ENCODE data around the gene ASIC2.

The ASIC2 gene

GRCh38 chr17:33144837-33145236 is 148.3 kb downstream of the ASIC2 start:
- DNase-seq (ENCODE audit: low read depth in 1 of 2, low spot score in 1 of 2), result no peak
- in situ Hi-C loops (cut with HindIII; ENCODE audit: low pct_unique_long_range_greater_than_20kb, low sequenced_read_pairs), result no loop called here
- TF ChIP-seq JUND (IDR thresholded peaks at IDR 0.05; ENCODE audit: low read depth), result no peak

GRCh38 chr17:33142705-33143299 is 150.3 kb downstream of the ASIC2 start:
- in situ Hi-C loops (cut with HindIII; ENCODE audit: low pct_unique_long_range_greater_than_20kb, low sequenced_read_pairs), result no loop called here
- DNase-seq (ENCODE audit: low read depth in 1 of 2, low spot score in 1 of 2), result peak; percentile 35 to 73
- no peak for TF ChIP-seq JUND (IDR thresholded peaks at IDR 0.05; ENCODE audit: low read depth)

GRCh38 chr17:33140413-33141099 is 152.5 kb downstream of the ASIC2 start:
- DNase-seq (ENCODE audit: low read depth in 1 of 2, low spot score in 1 of 2), result no peak
- TF ChIP-seq JUND (IDR thresholded peaks at IDR 0.05; ENCODE audit: low read depth), result no peak
- in situ Hi-C loops (cut with HindIII; ENCODE audit: low pct_unique_long_range_greater_than_20kb, low sequenced_read_pairs), result no loop called here

- no peak for TF ChIP-seq JUND (IDR thresholded peaks at IDR 0.05; ENCODE audit: low read depth)
- in situ Hi-C loops (cut with HindIII; ENCODE audit: low pct_unique_long_range_greater_than_20kb, low sequenced_read_pairs), result no loop called here
- no peak for DNase-seq (ENCODE audit: low read depth in 1 of 2, low spot score in 1 of 2)
These were observed 154.5 kb downstream of the ASIC2 start for GRCh38 chr17:33138627-33139026.

DNA sequence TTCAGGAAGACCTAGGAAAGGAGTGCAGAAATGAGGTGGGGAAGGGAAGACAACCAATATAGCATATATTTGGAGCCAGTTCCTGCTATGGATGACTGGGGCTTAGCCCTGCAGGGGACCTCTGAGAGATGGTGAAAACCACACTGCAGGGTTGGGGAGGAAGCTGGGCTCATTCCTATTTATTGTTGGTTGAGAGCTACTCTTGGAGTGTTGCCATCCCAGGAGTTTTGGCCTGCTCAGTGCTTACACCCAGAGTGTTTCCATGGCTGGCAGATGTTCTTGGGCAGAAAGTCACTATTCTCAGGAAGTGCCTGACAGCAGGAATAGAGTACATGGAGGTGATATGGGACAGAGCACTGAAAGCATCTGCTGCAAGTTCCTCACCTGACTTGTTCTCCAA is 155.7 kb downstream of the ASIC2 start:
- no peak for TF ChIP-seq JUND (IDR thresholded peaks at IDR 0.05; ENCODE audit: low read depth)
- in situ Hi-C loops (cut with HindIII; ENCODE audit: low pct_unique_long_range_greater_than_20kb, low sequenced_read_pairs), result no loop called here
- DNase-seq (ENCODE audit: low read depth in 1 of 2, low spot score in 1 of 2), result no peak

DNA sequence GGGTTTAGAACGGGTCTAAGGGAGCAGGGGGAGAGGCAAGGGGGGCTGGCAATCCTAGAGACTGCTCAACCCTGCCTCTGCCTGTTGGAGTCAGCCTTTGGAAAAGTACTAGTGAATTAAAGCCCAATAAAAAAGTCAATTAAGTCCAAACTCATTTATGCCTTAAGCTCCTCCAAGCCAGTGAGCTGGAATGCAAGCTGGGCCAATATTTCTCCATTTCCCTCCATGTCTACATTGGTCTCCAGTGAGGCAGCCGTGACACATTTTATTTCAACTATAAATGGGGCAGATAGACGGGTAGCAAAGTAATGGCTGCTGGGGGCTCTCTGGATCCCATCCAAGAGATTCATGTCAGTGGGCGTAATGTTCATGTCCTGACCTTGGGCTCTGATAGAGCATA is 157.4 kb downstream of the ASIC2 start:
- TF ChIP-seq JUND (IDR thresholded peaks at IDR 0.05; ENCODE audit: low read depth), result no peak
- no peak for DNase-seq (ENCODE audit: low read depth in 1 of 2, low spot score in 1 of 2)
- in situ Hi-C loops (cut with HindIII; ENCODE audit: low pct_unique_long_range_greater_than_20kb, low sequenced_read_pairs), result no loop called here

- in situ Hi-C loops (cut with HindIII; ENCODE audit: low pct_unique_long_range_greater_than_20kb, low sequenced_read_pairs), result no loop called here
- DNase-seq (ENCODE audit: low read depth in 1 of 2, low spot score in 1 of 2), result no peak
- TF ChIP-seq JUND (IDR thresholded peaks at IDR 0.05; ENCODE audit: low read depth), result no peak
These were observed 161.5 kb downstream of the ASIC2 start for GRCh38 chr17:33131620-33132019.

DNA sequence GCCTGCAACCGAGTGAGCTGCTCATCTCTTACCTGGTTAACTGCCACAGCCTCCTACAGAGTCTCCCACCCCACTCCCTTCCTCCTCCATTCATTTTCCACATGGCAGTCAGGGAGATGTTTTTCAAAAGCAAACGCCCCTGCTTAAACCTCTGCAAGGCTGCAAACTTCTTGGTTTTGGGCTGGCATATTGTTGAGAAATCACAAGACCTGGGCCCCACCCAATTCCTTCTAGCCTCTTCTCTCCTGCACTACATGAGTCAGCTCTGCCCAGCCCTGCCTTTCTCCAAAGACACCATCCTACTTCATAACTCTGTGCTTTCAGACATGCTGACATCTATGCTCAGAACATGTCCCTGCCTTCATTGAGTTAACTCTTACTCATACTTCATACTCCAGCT is 165.4 kb downstream of the ASIC2 start:
- no peak for DNase-seq (ENCODE audit: low read depth in 1 of 2, low spot score in 1 of 2)
- in situ Hi-C loops (cut with HindIII; ENCODE audit: low pct_unique_long_range_greater_than_20kb, low sequenced_read_pairs), result no loop called here
- no peak for TF ChIP-seq JUND (IDR thresholded peaks at IDR 0.05; ENCODE audit: low read depth)

GRCh38 chr17:33126086-33126485 is 167.0 kb downstream of the ASIC2 start:
- no peak for TF ChIP-seq JUND (IDR thresholded peaks at IDR 0.05; ENCODE audit: low read depth)
- DNase-seq (ENCODE audit: low read depth in 1 of 2, low spot score in 1 of 2), result no peak
- in situ Hi-C loops (cut with HindIII; ENCODE audit: low pct_unique_long_range_greater_than_20kb, low sequenced_read_pairs), result no loop called here

DNA sequence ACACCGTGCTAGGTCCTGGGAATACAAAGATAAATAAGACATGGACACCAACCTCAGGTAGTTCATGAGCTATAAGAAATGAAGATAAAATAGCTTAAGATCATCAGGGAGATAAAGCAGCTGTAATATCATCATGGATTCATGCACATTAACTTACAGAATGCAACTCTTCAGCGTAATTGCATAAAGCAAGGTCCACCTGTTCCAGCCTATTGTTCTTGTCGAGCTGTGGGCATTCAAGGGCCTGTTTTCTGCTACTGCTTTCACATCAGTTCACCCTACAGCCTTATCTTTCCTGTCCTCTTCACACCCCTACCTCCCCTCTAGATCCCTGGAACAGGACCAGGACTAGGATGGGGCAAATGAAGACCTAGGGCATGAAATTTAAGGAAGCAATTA is 167.5 kb downstream of the ASIC2 start:
- no peak for DNase-seq (ENCODE audit: low read depth in 1 of 2, low spot score in 1 of 2)
- TF ChIP-seq JUND (IDR thresholded peaks at IDR 0.05; ENCODE audit: low read depth), result no peak
- in situ Hi-C loops (cut with HindIII; ENCODE audit: low pct_unique_long_range_greater_than_20kb, low sequenced_read_pairs), result no loop called here

GRCh38 chr17:33124871-33125551 is 168.1 kb downstream of the ASIC2 start:
- in situ Hi-C loops (cut with HindIII; ENCODE audit: low pct_unique_long_range_greater_than_20kb, low sequenced_read_pairs), result no loop called here
- no peak for DNase-seq (ENCODE audit: low read depth in 1 of 2, low spot score in 1 of 2)
- TF ChIP-seq JUND (IDR thresholded peaks at IDR 0.05; ENCODE audit: low read depth), result no peak

- no peak for TF ChIP-seq JUND (IDR thresholded peaks at IDR 0.05; ENCODE audit: low read depth)
- no peak for DNase-seq (ENCODE audit: low read depth in 1 of 2, low spot score in 1 of 2)
- in situ Hi-C loops (cut with HindIII; ENCODE audit: low pct_unique_long_range_greater_than_20kb, low sequenced_read_pairs), result no loop called here
These were observed 168.9 kb downstream of the ASIC2 start for GRCh38 chr17:33124185-33124584.

DNA sequence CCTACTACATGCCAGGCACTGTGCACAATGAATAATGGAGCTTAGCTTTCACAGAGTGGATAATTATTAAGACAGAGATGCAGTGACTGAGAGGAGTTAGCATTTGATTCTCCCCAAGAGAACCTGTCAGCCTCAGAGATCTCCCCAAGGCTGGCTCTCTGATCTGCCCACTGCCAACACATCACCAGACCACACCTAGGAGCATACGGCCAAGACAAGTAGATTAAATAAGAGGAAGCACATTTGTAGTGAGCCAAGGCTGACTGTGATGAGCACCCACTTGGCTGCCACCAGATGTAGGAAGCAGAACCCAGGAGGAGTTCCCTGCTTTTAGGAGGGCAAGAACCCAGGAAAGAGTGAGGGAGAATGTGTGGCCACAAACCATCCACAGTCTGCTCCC is 171.3 kb downstream of the ASIC2 start:
- in situ Hi-C loops (cut with HindIII; ENCODE audit: low pct_unique_long_range_greater_than_20kb, low sequenced_read_pairs), result no loop called here
- DNase-seq (ENCODE audit: low read depth in 1 of 2, low spot score in 1 of 2), result no peak
- no peak for TF ChIP-seq JUND (IDR thresholded peaks at IDR 0.05; ENCODE audit: low read depth)
